ENCODE results near the gene RNF224. TPM values are rescaled to one million over a fixed set of nuclear protein-coding genes. Genes with fewer than 3 reads are reported as not detected.

RNF224 gene
- polyA plus RNA-seq, 1 experiment, result not detected

- POLR2A ChIA-PET, result no interaction called here
- CTCF ChIA-PET, result no interaction called here
- Histone ChIP-seq H3K36me3 (ENCODE audit: control insufficient read depth, insufficient read depth, low read length) (peaks cover 41% of the 10 kb centered on the region), H3K4me3 (ENCODE audit: low read depth, low read length) (no peak overlapping the region), H3K27me3 (ENCODE audit: control insufficient read depth, insufficient read depth, low read length) (no peaks in the 10 kb centered on the region)
- TF ChIP-seq CTCF (IDR thresholded peaks at IDR 0.05; ENCODE audit: insufficient read depth, low read depth, low read length), result no peak
- no peak for DNase-seq (ENCODE audit: low read depth)
These were observed 41.4 kb upstream of the RNF224 start for GRCh38 chr9:137185921-137186320.

DNA sequence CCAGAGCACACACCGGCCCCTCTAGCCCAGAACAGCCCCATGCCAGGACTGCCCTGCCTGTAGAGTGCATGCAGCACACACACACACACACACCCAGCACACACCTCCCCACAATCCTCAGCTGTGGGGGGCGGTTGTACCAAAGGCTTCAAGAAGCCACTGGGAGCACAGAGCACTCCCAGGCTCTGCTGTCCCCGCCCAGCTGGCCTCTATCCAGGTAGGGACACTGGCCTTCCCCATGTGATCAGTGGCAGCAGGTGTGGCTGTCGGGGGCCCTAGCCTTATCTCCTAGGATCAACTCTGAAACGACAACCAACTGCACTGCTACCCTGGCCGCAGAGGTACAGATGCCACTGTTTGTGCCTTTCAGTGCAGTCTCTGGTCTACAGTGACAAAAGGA, 40.9 kb upstream of the RNF224 start:
- no peak for DNase-seq (ENCODE audit: low read depth)
- no peaks in the 10 kb centered on the region for H3K27me3 ChIP-seq (ENCODE audit: control insufficient read depth, insufficient read depth, low read length)
- peaks cover 42% of the 10 kb centered on the region for H3K36me3 ChIP-seq (ENCODE audit: control insufficient read depth, insufficient read depth, low read length)
- ChIA-PET CTCF (no interaction called here), POLR2A (no interaction called here)
- no peak overlapping the region for H3K4me3 ChIP-seq (ENCODE audit: low read depth, low read length)
- no peak for TF ChIP-seq CTCF (IDR thresholded peaks at IDR 0.05; ENCODE audit: insufficient read depth, low read depth, low read length)

GRCh38 chr9:137187386-137187785, 39.9 kb upstream of the RNF224 start:
- H3K27me3 ChIP-seq (ENCODE audit: control insufficient read depth, insufficient read depth, low read length), result no peaks in the 10 kb centered on the region
- POLR2A ChIA-PET, result no interaction called here

GRCh38 chr9:137188086-137188489, 39.2 kb upstream of the RNF224 start:
- no peak for DNase-seq (ENCODE audit: low read depth)
- peaks cover 37% of the 10 kb centered on the region for H3K36me3 ChIP-seq (ENCODE audit: control insufficient read depth, insufficient read depth, low read length)
- H3K4me3 ChIP-seq (ENCODE audit: low read depth, low read length), result peak overlapping the region; percentile 98
- ChIA-PET CTCF (interaction anchor here (0.6 to 1.4 kb wide), 4 partner anchors 11 to 406 kb away, joined by 3 to 5 read pairs (median 3); partner anchors contain the start of gene TMEM210), POLR2A (no interaction called here)
- TF ChIP-seq CTCF (IDR thresholded peaks at IDR 0.05; ENCODE audit: insufficient read depth, low read depth, low read length), result no peak
- no peaks in the 10 kb centered on the region for H3K27me3 ChIP-seq (ENCODE audit: control insufficient read depth, insufficient read depth, low read length)

More at GRCh38 chr9:137187386-137187785, 39.9 kb upstream of the RNF224 start:
- CTCF ChIA-PET, result interaction anchor here (0.8 to 1.4 kb wide), 4 partner anchors 10 to 359 kb away, joined by 3 to 5 read pairs (median 4); partner anchors contain the start of gene TMEM210
- peak overlapping the region; percentile 98 for H3K4me3 ChIP-seq (ENCODE audit: low read depth, low read length)
- H3K36me3 ChIP-seq (ENCODE audit: control insufficient read depth, insufficient read depth, low read length), result peaks cover 43% of the 10 kb centered on the region
- DNase-seq (ENCODE audit: low read depth), result no peak
- TF ChIP-seq CTCF (IDR thresholded peaks at IDR 0.05; ENCODE audit: insufficient read depth, low read depth, low read length), result no peak

DNA sequence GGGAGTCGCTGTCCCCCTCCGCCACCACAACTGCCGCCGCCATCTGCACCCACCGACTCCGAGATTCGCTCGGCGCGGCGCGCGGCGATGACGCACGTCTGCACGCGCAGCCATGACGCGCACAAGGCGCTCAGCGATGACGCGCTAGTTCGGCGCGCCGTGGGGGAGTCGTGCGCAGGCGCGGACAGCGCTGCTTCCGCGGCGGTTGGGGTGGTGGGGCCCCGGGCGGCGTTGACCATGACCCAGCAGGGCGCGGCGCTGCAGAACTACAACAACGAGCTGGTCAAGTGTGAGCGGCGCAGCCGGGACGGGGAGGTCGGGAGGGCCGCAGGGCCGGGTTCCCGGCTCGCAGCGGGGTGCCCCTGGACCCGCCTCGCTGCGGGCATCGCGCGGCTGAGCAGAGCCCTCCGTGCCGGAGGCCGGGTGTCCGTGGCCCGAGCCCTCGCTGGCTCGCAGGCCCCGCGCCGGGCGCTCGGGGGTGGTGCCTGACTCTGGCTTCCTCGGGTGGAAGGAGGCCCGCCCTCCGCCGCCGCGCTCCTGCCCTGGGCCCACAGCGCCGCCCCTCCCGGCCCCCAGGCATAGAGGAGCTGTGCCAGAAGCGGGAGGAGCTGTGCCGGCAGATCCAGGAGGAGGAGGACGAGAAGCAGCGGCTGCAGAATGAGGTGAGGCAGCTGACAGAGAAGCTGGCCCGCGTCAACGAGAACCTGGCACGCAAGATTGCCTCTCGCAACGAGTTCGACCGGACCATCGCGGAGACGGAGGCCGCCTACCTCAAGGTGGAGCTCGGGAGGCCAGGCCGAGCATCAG, 38.6 kb upstream of the RNF224 start, which contains the start of the genes ANAPC2 and SSNA1:
Gene ANAPC2 (minus strand): TSS at position 71 of the 807 bp plus-strand sequence. CDS start 28 bp downstream, at position 43.
Gene SSNA1 (plus strand): TSS at position 187 of the 807 bp plus-strand sequence. CDS start 51 bp downstream, at position 238.
- peaks cover 33% of the 10 kb centered on the region for H3K36me3 ChIP-seq (ENCODE audit: control insufficient read depth, insufficient read depth, low read length)
- TF ChIP-seq CTCF (IDR thresholded peaks at IDR 0.05; ENCODE audit: insufficient read depth, low read depth, low read length), result peak; percentile 60
- peak within 1 kb of the TSS; percentile 98 for H3K4me3 ChIP-seq (ENCODE audit: low read depth, low read length)
- no peaks in the 10 kb centered on the region for H3K27me3 ChIP-seq (ENCODE audit: control insufficient read depth, insufficient read depth, low read length)
- ChIA-PET CTCF (interaction anchor here (0.6 to 1.5 kb wide), 8 partner anchors 10 to 407 kb away, joined by 3 to 8 read pairs (median 3); partner anchors contain the start of gene RNF224), POLR2A (interaction anchor here (0.6 to 0.9 kb wide), 4 partner anchors 11 to 389 kb away, joined by 3 to 11 read pairs (median 4); no protein-coding TSS in a partner anchor)
- peak; percentile 50 for DNase-seq (ENCODE audit: low read depth)

Measured in BJ (cell line).